Measurements from ENCODE around the gene PLD5.
"Not testable (repeated sequence)": the region's sequence is repeated elsewhere in the genome, so short reads cannot be mapped to it uniquely, and the experiment has no call there.

PLD5 gene

DNA sequence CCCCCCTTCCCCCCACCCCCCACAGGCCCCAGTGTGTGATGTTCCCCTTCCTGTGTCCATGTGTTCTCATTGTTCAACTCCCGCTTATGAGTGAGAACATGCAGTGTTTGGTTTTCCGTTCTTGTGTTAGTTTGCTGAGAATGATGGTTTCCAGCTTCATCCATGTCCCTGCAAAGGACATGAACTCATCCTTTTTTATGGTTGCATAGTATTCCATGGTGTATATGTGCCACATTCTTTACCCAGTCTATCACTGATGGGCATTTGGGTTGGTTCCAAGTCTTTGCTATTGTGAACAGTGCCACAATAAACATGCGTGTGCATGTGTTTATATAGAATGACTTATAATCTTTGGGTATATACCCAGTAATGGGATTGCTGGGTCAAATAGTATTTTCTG, 466.3 kb downstream of the PLD5 start:
- DNase-seq (ENCODE audit: low spot score), result not testable (repeated sequence)

DNA sequence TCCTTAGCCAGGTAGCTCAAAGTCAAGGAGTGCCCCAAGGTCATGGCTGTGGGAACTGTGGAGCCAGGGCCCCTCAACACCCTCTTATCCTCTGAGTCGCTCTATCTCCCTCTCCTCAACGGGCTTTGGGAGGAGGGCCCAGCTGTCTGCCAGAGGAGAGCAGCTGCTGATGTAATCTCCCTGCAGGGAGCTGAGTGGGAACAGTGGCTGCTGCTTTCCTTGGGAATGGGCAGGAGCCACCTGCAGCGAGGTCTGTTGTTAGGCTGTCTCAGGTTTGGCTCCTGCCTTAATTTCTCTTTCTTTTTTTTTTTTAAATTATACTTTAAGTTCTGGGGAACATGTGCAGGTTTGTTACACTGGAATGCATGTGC, 466.8 kb downstream of the PLD5 start:
- no peak for DNase-seq (ENCODE audit: low spot score)

DNA sequence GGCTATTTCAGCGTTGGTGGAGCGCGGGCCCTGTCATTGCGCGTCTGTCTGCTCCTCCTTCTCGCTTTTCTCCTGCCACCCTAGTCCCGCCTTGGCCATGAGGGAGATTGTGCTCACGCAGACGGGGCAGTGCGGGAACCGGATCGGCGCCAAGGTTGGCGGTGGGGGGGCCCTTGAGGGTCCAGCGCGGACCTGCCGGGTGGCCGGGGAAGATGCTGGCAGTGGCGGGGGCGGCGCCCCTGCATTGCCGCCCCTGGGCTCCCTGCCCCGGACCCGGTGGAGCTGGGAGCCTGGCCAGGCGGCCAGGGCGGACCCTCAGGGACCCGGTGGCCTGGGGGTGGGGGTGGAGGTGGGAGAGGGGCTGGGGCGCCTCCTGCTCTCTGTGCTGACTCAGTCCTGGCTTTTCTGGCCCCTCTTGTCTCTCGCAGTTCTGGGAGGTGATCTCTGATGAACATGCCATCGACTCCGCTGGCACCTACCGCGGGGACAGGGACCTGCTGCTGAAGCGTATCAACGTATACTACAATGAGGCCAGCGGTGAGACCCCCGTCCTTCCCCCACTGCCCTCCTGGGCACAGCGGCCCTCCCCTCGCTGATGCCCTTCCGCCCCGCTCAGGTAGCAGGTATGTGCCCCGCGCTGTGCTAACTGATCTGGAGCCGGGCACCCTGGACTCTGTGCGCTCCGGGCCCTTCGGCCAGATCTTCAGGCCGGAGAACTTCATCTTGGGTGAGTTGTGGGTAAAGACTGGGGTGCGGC, 467.3 kb downstream of the PLD5 start:
- no peak for DNase-seq (ENCODE audit: low spot score)

DNA sequence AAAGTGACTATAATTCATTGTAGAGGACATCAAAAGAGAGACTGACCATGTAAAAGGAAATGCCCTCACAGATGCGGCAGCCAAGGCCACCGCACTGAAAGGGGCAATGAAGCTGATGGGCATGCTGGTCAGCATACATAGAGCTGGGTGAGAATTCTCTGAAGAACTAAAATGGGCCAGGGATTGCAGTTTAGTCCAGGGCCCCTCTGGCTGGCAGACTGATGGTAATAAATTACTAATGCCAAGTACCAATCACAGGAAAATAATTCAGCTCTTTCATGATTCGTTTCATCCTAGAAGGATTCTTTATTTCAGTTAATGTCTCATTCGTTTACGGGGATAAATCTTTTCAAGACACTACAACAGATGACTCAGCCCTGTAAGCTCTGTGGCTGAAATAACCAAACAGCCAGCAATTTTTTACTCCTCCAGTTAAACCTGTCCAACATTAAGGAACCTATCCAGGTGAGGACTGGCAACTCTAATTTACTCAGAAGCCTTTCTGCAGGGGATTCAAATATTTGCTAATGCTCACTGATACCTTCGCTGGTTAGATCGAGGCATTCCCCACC, 468.7 kb downstream of the PLD5 start:
- DNase-seq (ENCODE audit: low spot score), result no peak

DNA sequence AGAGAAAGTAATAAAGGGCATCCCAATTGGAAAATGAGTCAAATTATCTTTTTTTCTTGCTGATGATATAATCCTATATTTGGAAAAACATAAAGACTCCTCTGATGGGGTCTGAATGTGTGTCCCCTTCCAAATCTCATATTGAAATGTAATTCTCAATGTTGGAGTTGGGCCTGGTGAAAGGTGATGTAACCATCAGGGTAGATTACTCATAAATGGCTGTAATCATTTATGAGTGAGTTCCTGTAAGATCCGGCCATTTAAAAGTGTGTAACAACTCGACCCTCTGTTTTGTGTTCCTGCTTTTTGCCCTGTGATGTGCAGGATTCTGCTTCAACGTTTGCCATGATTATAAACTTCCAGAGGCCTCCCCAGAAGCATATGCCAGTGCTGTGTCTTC, 481.3 kb downstream of the PLD5 start:
- no peak for DNase-seq (ENCODE audit: low spot score)

DNA sequence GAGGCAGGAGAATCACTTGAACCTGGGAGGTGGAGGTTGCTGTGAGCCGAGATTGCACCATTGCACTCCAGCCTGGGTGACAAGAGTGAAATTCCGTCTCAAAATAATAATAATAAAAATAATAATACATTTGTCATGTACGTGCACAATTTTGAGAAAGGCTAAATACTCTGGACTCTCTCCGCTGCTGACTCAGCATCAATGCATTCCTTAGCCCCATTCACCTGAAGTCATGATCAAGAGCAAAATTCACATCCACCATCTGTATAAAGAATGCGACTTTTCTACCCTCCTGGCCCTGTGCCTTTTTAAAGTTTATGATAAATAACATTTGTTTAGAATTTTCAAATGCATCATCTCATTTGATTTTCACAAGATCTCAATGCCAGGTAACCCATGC, 490.1 kb downstream of the PLD5 start:
- no peak for DNase-seq (ENCODE audit: low spot score)

- DNase-seq (ENCODE audit: low spot score), result no peak
These were observed 491.1 kb downstream of the PLD5 start for GRCh38 chr1:242033447-242033846.

Measured in CD4-positive, alpha-beta T cell treated with Interleukin-2 at 100 ng/mL for 4 hours (primary cell).